HepG2 (cell line): Measurements from ENCODE around the gene CEBPB. TPM values are rescaled to one million over a fixed set of nuclear protein-coding genes. Genes with fewer than 3 reads are reported as not detected.

Source experiments
- ATAC-seq: fragments of 200-7000 bp; cut with Tn5 transposase; 3 replicates; pipeline ENCODE4 v1.9.1; 2020; ENCODE audit warnings: mild to moderate bottlenecking, moderate library complexity
- BruUV-seq: library from RNA; stranded (reverse); fragments of 400-500 nt; replicated peaks from 2 replicates; lab custom pipeline; 2021; lab: Mats Ljungman, UMichigan
- CTCF ChIA-PET: fragments of 300-600 bp; formaldehyde crosslinking; extraction: SDS; loops from one replicate; lab custom pipeline; 2021; ENCODE audit warnings: low total read pairs, inconsistent platforms, low intra/inter-chr PET ratio; lab: Yijun Ruan, JAX
- POLR2A ChIA-PET: fragments of 350-600 bp; sonication (Branson Sonifier 250); formaldehyde crosslinking; loops from one replicate; lab custom pipeline; 2020; ENCODE audit warnings: antibody characterized with exemption, inconsistent platforms; lab: Yijun Ruan, JAX
- DNase-seq: peaks from one replicate; pipeline ENCODE4 v3.0.0-alpha.2; 2015; ENCODE audit warnings: low spot score
- FAIRE-seq: peaks from 3 replicates; lab custom pipeline; 2011; peaks lifted over from hg19 to GRCh38; lab: Jason Lieb, UNC
- H2AFZ ChIP-seq: one replicate; pipeline ENCODE4 v1.6.1; 2011; ENCODE audit warnings: low read length, inconsistent platforms
- H3K27ac ChIP-seq: fragments of 300-600 bp; 3 replicates; pipeline ENCODE4 v1.8.0; 2011; ENCODE audit warnings: mixed run types, mild to moderate bottlenecking, mixed read lengths, low read length, inconsistent platforms; ENCODE audit not compliant: insufficient read depth; ENCODE audit errors: extremely low read length
- H3K27me3 ChIP-seq, 2 experiments: fragments of 200-600 bp in 1 of 2; 2 replicates in 1 of 2; 3 replicates in 1 of 2; pipeline versions ENCODE4 v1.6.0 to v1.8.0; 2011; ENCODE audit warnings: low read length in 2 of 2, mild to moderate bottlenecking in 2 of 2, moderate library complexity in 2 of 2, inconsistent platforms in 1 of 2; ENCODE audit not compliant: insufficient read depth in 2 of 2, control insufficient read depth in 1 of 2
- H3K36me3 ChIP-seq, 2 experiments: fragments of 200-600 bp in 1 of 2; replicated peaks in 1 of 2; 2 replicates in 1 of 2; 3 replicates in 1 of 2; pipeline versions ENCODE4 v1.5.1 to v1.8.0; 2011; ENCODE audit warnings: low read length in 2 of 2, inconsistent platforms in 1 of 2; ENCODE audit not compliant: insufficient read depth in 2 of 2, control insufficient read depth in 1 of 2
- H3K4me1 ChIP-seq: 2 replicates; pipeline ENCODE4 v1.5.1; 2012; ENCODE audit warnings: low read length, inconsistent platforms; ENCODE audit not compliant: insufficient read depth
- H3K4me2 ChIP-seq: 2 replicates; pipeline ENCODE4 v1.6.0; 2011; ENCODE audit warnings: low read depth, low read length, inconsistent platforms
- H3K4me3 ChIP-seq, 3 experiments: fragments of 200-600 bp in 1 of 3; sonication (generic), shearing (Covaris generic) in 1 of 3; replicated peaks in 1 of 3; 2 replicates each; pipeline ENCODE4 v1.5.1; 2011 to 2016; ENCODE audit warnings: low read length in 3 of 3, inconsistent platforms in 2 of 3, low read depth in 2 of 3, mild to moderate bottlenecking in 2 of 3, control low read depth in 1 of 3, mixed read lengths in 1 of 3; ENCODE audit not compliant: insufficient read depth in 1 of 3
- H3K79me2 ChIP-seq: one replicate; pipeline ENCODE4 v1.6.1; 2011; ENCODE audit warnings: low read length, inconsistent platforms; ENCODE audit not compliant: insufficient read depth
- H3K9ac ChIP-seq: 2 replicates; pipeline ENCODE4 v1.6.0; 2011; ENCODE audit warnings: mild to moderate bottlenecking, low read depth, low read length, inconsistent platforms; ENCODE audit not compliant: insufficient read depth
- H3K9me3 ChIP-seq: 2 replicates; pipeline ENCODE4 v1.5.1; 2012; ENCODE audit warnings: mild to moderate bottlenecking, low read length
- H4K20me1 ChIP-seq: 2 replicates; pipeline ENCODE4 v1.6.0; 2011; ENCODE audit warnings: inconsistent platforms, mild to moderate bottlenecking, low read length, moderate library complexity; ENCODE audit not compliant: insufficient read depth
- ADNP ChIP-seq: sonication (generic); formaldehyde crosslinking; IDR thresholded peaks from 2 replicates; pipeline ENCODE4 v1.4.0; 2020; ENCODE audit warnings: missing genetic modification reagents
- DZIP1 ChIP-seq: sonication (generic); formaldehyde crosslinking; IDR thresholded peaks from 2 replicates; pipeline ENCODE4 v1.5.0; 2020; ENCODE audit warnings: mild to moderate bottlenecking, missing genetic modification reagents
- HIC2 ChIP-seq: sonication (generic); formaldehyde crosslinking; IDR thresholded peaks from 2 replicates; pipeline ENCODE4 v1.9.0; 2022; ENCODE audit warnings: low read depth, missing genetic modification reagents
- NR3C1 ChIP-seq: sonication (generic); formaldehyde crosslinking; IDR thresholded peaks from 2 replicates; pipeline ENCODE4 v1.4.0; 2020; ENCODE audit warnings: missing genetic modification reagents
- PHF21A ChIP-seq: sonication (generic); formaldehyde crosslinking; IDR thresholded peaks from 2 replicates; pipeline ENCODE4 v1.5.0; 2020; ENCODE audit warnings: mild to moderate bottlenecking, missing genetic modification reagents
- TARDBP ChIP-seq: sonication (generic); formaldehyde crosslinking; IDR thresholded peaks from 2 replicates; pipeline ENCODE4 v1.8.0; 2022; ENCODE audit warnings: mild to moderate bottlenecking, missing genetic modification reagents
- ZBTB33 ChIP-seq: sonication (generic); formaldehyde crosslinking; IDR thresholded peaks from 2 replicates; pipeline ENCODE4 v1.4.0; 2020; ENCODE audit warnings: missing genetic modification reagents
- ZMYM3 ChIP-seq: sonication (generic); formaldehyde crosslinking; IDR thresholded peaks from 2 replicates; pipeline ENCODE4 v1.5.1; 2020; ENCODE audit warnings: mild to moderate bottlenecking, missing genetic modification reagents
- ZNF501 ChIP-seq: sonication (generic); formaldehyde crosslinking; IDR thresholded peaks from 2 replicates; pipeline ENCODE4 v1.5.1; 2020; ENCODE audit warnings: mild to moderate bottlenecking, moderate library complexity, missing genetic modification reagents
- ZNF629 ChIP-seq: sonication (generic); formaldehyde crosslinking; conservative IDR thresholded peaks from 2 replicates; pipeline ENCODE4 v1.5.0; 2020; ENCODE audit warnings: missing genetic modification reagents
- ZNF674 ChIP-seq: sonication (generic); formaldehyde crosslinking; IDR thresholded peaks from 2 replicates; pipeline ENCODE4 v1.5.0; 2020; ENCODE audit warnings: low read depth, mild to moderate bottlenecking, missing genetic modification reagents
- ZNF687 ChIP-seq: sonication (generic); formaldehyde crosslinking; IDR thresholded peaks from 2 replicates; pipeline ENCODE4 v1.5.1; 2020; ENCODE audit warnings: mild to moderate bottlenecking, missing genetic modification reagents, moderate library complexity
- WGBS: methylation state at CpG from one replicate; pipeline ENCODE4 v1.1.6; 2017; ENCODE audit warnings: low lambda C conversion rate; 5-methylcytosine and 5-hydroxymethylcytosine counted together
- in situ Hi-C: cut with HindIII; loops from 2 replicates; pipeline ENCODE4 v1.10.0; 2017; ENCODE audit warnings: low pct_unique_long_range_greater_than_20kb; ENCODE audit not compliant: extremely low pct_ligation_motif_present
- intact Hi-C: fragments of 100-400 bp; cut with micrococcal nuclease; formaldehyde crosslinking; loops from one replicate; pipeline ENCODE4 v1.10.0; 2022; ENCODE audit not compliant: unreplicated experiment
- polyA plus RNA-seq, 8 experiments: library from polyadenylated mRNA; depleted of rRNA in 3 of 8; stranded (reverse) in 7 of 8; unstranded in 1 of 8; fragments of >200 nt; fragmentation: Illumina TruSeq in 4 of 8; extraction: Trizol in 4 of 8; gene quantifications; 2 replicates each; pipeline versions ENCODE4 v1.2.1 to v1.2.3, GENCODE V29; 2011 to 2016; ENCODE audit warnings: low read depth in 4 of 8, missing spikeins in 1 of 8, mixed read lengths in 1 of 8; ENCODE audit not compliant: insufficient read depth in 1 of 8
- total RNA-seq, 5 experiments: library from RNA; depleted of rRNA; stranded (reverse); fragments of >200 nt; fragmentation: Illumina TruSeq; extraction: Trizol; gene quantifications; 2 replicates each; pipeline ENCODE4 v1.2.3, GENCODE V29; 2016; ENCODE audit warnings: low read depth in 1 of 5

CEBPB gene
- total and polyA plus RNA-seq, 2 of the 13 experiments (the other 11 are each of a cell fraction or from before 2014, with no cell fraction given): 18.5 to 28.2 TPM

- Histone ChIP-seq H4K20me1 (peaks cover 35% of the 10 kb centered on the region), H3K9me3 (no peaks in the 10 kb centered on the region), H3K4me2 (0 out of 2 replicates have a peak overlapping the region, but pooled peaks have one; percentile 100), H3K4me3 (no peak overlapping the region), H2AFZ (no peak overlapping the region), H3K36me3 (peaks cover 1 to 14% of the 10 kb centered on the region in 2 experiments; a peak in 2 of 5 replicates), H3K79me2 (peaks cover 25% of the 10 kb centered on the region), H3K4me1 (peaks cover 40% of the 10 kb centered on the region), H3K9ac (no peak overlapping the region), H3K27me3 (no peaks in the 10 kb centered on the region; a peak in 2 of 5 replicates), H3K27ac (no peak overlapping the region)
- WGBS: 79% methylated on average over 8 of the region's 8 CpGs
- FAIRE-seq (no peak), DNase-seq (no peak), ATAC-seq (no peak)
- ChIA-PET POLR2A (interaction anchor here (0.7 to 2.5 kb wide), 10 partner anchors 13 to 269 kb away, joined by 3 to 9 read pairs (median 3); no protein-coding TSS in a partner anchor), CTCF (no interaction called here)
- in situ Hi-C loops: loop anchor here (5.0 kb wide), 1 partner anchor 77 kb away; no protein-coding TSS in a partner anchor
- no TSS peak for BruUV-seq
- intact Hi-C loops: loop anchor here (5.0 to 10.0 kb wide), 2 partner anchors 50 to 202 kb away; no protein-coding TSS in a partner anchor
- no peak for TF ChIP-seq ZNF687 (CRISPR knock-in tag)
- TF ChIP-seq PHF21A (CRISPR knock-in tag): no peak
- peak; percentile 97 for TF ChIP-seq ZNF629 (CRISPR knock-in tag)
- TF ChIP-seq TARDBP (CRISPR knock-in tag): peak; percentile 68; the same call in 1 of the 2 replicates
- TF ChIP-seq ZBTB33 (CRISPR knock-in tag): 0 out of 2 replicates have a peak, but pooled peaks have one; percentile 10
- TF ChIP-seq ZNF674 (CRISPR knock-in tag): 0 out of 2 replicates have a peak, but pooled peaks have one; percentile 41
- peak; percentile 69 for TF ChIP-seq ZMYM3 (CRISPR knock-in tag)
- 0 out of 2 replicates have a peak, but pooled peaks have one; percentile 41 for TF ChIP-seq ADNP (CRISPR knock-in tag)
- no peak for TF ChIP-seq DZIP1 (CRISPR knock-in tag)
- no peak for TF ChIP-seq NR3C1 (CRISPR knock-in tag)
- TF ChIP-seq ZNF501 (CRISPR knock-in tag): peak; percentile 10; the same call in 1 of the 2 replicates
- peak; percentile 39; the same call in 1 of the 2 replicates for TF ChIP-seq HIC2 (CRISPR knock-in tag)
Measured at GRCh38 chr20:50194831-50195523, 4.3 kb downstream of the CEBPB start.
